NCI-H2196 treated with DMSO at 0.1 percent for 48 hours (cell line): ENCODE measurements around the gene MANF.
A peak's percentile ranks its signal among the peaks of the same experiment; 100 is the strongest.

Experiments used
- DNase-seq: peaks from one replicate; lab custom pipeline; 2025; ENCODE audit not compliant: unreplicated experiment; lab: John Stamatoyannopoulos, UW

MANF gene

DNA sequence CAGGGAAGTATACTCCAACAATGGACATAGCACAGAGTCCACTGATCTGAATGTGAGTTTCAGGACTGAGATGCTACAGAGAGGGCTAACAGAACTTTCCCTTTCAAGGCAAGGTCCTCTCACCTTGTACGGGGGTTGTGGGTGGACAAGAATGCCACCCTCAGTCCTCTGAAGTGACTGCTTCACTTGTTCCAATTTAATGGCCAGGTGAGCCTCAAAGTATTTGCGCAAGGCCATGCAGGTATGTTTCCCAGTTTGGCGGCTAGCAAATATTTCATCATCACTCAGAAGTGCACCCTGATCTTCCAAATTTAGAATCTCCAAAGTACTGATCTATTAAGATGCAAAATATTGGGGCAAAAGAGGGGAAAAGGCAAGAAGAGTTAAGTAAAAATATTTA, 44.0 kb downstream of the MANF start:
- no peak for DNase-seq

DNA sequence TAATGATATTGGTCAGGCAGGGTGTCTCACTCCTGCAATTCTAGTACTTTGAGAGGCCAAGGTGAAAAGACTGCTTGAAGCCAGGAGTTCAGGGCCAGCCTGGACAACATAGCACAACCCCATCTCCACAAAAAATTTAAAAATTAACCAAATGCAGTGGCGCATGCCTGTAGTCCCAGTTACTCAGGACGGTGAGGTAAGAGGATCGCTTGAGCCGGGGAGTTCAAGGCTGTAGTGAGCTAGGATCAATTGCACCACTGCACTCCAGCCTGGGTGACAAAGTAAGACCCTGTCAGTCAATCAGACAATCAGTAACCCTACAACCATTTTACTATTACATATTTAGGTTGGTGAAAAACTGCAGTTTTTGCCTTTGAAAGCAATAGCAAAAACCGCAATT, 49.0 kb downstream of the MANF start:
- DNase-seq, result no peak

GRCh38 chr3:51434746-51435327, 49.7 kb downstream of the MANF start:
- peak; percentile 16 for DNase-seq

DNA sequence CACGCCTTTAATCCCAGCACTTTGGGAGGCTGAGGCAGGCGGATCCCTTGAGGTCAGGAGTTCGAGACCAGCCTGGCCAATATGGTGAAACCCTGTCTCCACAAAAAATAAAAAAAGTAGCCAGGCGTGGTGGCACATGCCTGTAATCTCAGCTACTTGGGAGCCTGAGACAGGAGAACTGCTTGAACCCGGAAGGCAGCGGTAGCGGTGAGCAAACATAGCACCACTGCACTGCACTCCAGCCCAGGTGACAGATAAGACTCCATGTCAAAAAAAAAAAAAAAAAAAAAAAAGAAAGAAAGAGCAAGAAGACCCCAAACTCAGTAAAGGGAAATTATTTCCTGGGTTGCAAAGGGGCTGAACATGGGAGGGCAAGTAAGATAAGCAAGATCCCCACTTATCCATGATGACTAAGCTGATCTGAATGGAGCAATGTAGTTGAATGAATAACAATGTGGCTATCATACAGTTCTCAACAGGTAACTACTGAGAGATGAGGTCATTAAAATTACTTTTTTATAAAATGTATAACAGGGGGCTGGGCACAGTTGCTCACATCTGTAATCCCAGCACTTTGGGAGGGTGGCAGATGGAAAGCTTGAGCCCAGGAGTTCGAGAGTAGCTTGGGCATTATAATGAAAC, 52.0 kb downstream of the MANF start:
- DNase-seq, result no peak
